ENCODE results near the gene FABP1. TPM values are rescaled to one million over a fixed set of nuclear protein-coding genes. Genes with fewer than 3 reads are reported as not detected.

Gene FABP1
- total RNA-seq, 2 donors from 2014 or later: not detected

- H3K4me1 ChIP-seq (ENCODE audit: control insufficient read depth in 1 of 2, low read depth in 2 of 2): no peaks in the 10 kb centered on the region
- H3K4me3 ChIP-seq: no peak overlapping the region
- no peaks in the 10 kb centered on the region for H3K36me3 ChIP-seq
- no peak overlapping the region for H3K27ac ChIP-seq
- no peaks in the 10 kb centered on the region for H3K9me3 ChIP-seq
- no peak for ATAC-seq (ENCODE audit: insufficient number of reproducible peaks, low FRiP score, low read depth)
- no peak for TF ChIP-seq CTCF (IDR thresholded peaks at IDR 0.05)
- no peak for DNase-seq (ENCODE audit: low spot score)
- no peaks in the 10 kb centered on the region for H3K27me3 ChIP-seq (replicated peaks; ENCODE audit: insufficient read depth)
Measured at GRCh38 chr2:88123164-88123974, 4.5 kb downstream of the FABP1 start.

- Histone ChIP-seq H3K4me3 (no peak overlapping the region), H3K36me3 (no peaks in the 10 kb centered on the region), H3K27me3 (replicated peaks; ENCODE audit: insufficient read depth) (no peaks in the 10 kb centered on the region), H3K27ac (no peak overlapping the region), H3K9me3 (no peaks in the 10 kb centered on the region), H3K4me1 (ENCODE audit: control insufficient read depth in 1 of 2, low read depth in 2 of 2) (no peaks in the 10 kb centered on the region)
- ATAC-seq (ENCODE audit: insufficient number of reproducible peaks, low FRiP score, low read depth) (no peak), DNase-seq (ENCODE audit: low spot score) (no peak)
- TF ChIP-seq CTCF (IDR thresholded peaks at IDR 0.05): no peak
Measured at GRCh38 chr2:88122141-88122884, 5.5 kb downstream of the FABP1 start.

- no peaks in the 10 kb centered on the region for H3K27me3 ChIP-seq (replicated peaks; ENCODE audit: insufficient read depth)
- H3K9me3 ChIP-seq: no peaks in the 10 kb centered on the region
- no peaks in the 10 kb centered on the region for H3K36me3 ChIP-seq
- H3K4me3 ChIP-seq: no peak overlapping the region
- TF ChIP-seq CTCF (IDR thresholded peaks at IDR 0.05): no peak
- DNase-seq (ENCODE audit: low spot score): no peak
- no peak for ATAC-seq (ENCODE audit: insufficient number of reproducible peaks, low FRiP score, low read depth)
- H3K27ac ChIP-seq: no peak overlapping the region
- no peaks in the 10 kb centered on the region for H3K4me1 ChIP-seq (ENCODE audit: control insufficient read depth in 1 of 2, low read depth in 2 of 2)
Measured at GRCh38 chr2:88121678-88122077, 6.2 kb downstream of the FABP1 start.

- no peaks in the 10 kb centered on the region for H3K27me3 ChIP-seq (replicated peaks; ENCODE audit: insufficient read depth)
- ATAC-seq (ENCODE audit: insufficient number of reproducible peaks, low FRiP score, low read depth) (no peak), DNase-seq (ENCODE audit: low spot score) (no peak)
- no peak overlapping the region for H3K4me3 ChIP-seq
- no peaks in the 10 kb centered on the region for H3K36me3 ChIP-seq
- no peak overlapping the region for H3K27ac ChIP-seq
- no peaks in the 10 kb centered on the region for H3K9me3 ChIP-seq
- no peak for TF ChIP-seq CTCF (IDR thresholded peaks at IDR 0.05)
- H3K4me1 ChIP-seq (ENCODE audit: control insufficient read depth in 1 of 2, low read depth in 2 of 2): no peaks in the 10 kb centered on the region
Measured at GRCh38 chr2:88117973-88118372, 9.9 kb downstream of the FABP1 start.

GRCh38 chr2:88116669-88117432, 11.0 kb downstream of the FABP1 start:
- DNase-seq (ENCODE audit: low spot score): no peak
- Histone ChIP-seq H3K4me3 (no peak overlapping the region), H3K4me1 (ENCODE audit: control insufficient read depth in 1 of 2, low read depth in 2 of 2) (no peaks in the 10 kb centered on the region), H3K36me3 (no peaks in the 10 kb centered on the region), H3K9me3 (no peaks in the 10 kb centered on the region), H3K27ac (no peak overlapping the region), H3K27me3 (replicated peaks; ENCODE audit: insufficient read depth) (no peaks in the 10 kb centered on the region)
- no peak for TF ChIP-seq CTCF (IDR thresholded peaks at IDR 0.05)
- ATAC-seq (ENCODE audit: insufficient number of reproducible peaks, low FRiP score, low read depth): no peak

All from thoracic aorta (tissue), 2 donors.